ENCODE results near the gene FAM20A.

The FAM20A gene

DNA sequence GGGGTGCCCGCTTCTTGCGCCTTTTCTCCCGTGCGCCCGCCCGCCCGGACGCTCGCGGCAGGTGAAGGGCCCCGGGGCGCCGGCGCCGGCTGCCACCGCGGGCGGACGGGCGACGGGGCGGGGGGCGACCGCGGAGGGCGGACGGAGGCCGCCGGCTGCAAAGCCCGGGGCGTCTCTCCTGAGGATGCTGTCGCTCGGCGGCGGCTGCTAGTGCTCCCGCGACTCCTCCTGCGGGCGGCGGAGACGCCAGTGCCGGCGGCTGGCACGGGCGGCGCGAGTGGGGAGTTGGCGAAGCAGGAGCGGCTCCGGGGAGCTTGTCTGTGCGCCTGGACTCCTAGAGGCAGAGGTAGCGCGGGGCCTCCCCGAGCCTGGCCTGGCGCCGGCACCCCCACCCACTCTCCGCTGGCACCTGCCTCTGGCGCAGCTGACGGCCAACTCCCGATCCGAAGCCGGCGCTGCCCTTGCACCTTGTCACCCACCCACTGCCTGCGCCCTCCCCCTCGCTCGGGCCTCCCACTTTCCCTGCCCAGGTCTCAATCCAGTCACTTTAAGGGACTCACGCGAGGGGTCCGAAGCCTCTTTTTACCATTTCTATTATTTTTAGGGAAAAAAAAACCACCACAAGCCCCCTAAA lies at the start of gene FAM20A:
FAM20A (minus strand) TSS at position 437 of the 634 bp plus-strand sequence. CDS start 701 bp downstream, outside the sequence.
- Mint-ChIP-seq H3K27ac (no peak within 1 kb of the TSS), H3K4me1 (peaks cover 6% of the 10 kb centered on the region), H3K9me3 (no peaks in the 10 kb centered on the region), H3K36me3 (no peaks in the 10 kb centered on the region), H3K4me3 (peak within 1 kb of the TSS; percentile 55)
- DNase-seq (ENCODE audit: low spot score in 2 of 2), result no peak
- peak; percentile 25 for ATAC-seq

DNA sequence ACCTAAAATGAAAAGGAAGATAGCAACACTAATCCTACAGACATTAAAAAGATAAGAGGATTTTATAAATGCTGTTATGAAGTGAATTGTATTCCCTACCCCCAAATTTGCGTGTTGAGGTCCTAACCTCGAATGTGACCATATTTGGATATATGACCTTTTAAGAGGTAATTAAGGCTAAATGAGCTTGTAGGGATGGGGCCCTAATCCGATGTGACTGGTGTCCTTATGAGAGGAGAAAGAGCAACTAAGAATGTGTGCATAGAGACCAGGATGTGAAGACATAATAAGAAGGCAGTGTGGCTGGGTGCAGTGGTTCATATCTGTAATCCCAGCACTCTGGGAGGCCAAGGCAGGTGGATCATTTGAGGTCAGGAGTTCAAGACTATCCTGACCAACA lies 48.2 kb upstream of the FAM20A start:
- DNase-seq (ENCODE audit: low spot score in 2 of 2), result no peak
- Mint-ChIP-seq H3K9me3 (peaks cover 7% of the 10 kb centered on the region), H3K36me3 (no peaks in the 10 kb centered on the region)

DNA sequence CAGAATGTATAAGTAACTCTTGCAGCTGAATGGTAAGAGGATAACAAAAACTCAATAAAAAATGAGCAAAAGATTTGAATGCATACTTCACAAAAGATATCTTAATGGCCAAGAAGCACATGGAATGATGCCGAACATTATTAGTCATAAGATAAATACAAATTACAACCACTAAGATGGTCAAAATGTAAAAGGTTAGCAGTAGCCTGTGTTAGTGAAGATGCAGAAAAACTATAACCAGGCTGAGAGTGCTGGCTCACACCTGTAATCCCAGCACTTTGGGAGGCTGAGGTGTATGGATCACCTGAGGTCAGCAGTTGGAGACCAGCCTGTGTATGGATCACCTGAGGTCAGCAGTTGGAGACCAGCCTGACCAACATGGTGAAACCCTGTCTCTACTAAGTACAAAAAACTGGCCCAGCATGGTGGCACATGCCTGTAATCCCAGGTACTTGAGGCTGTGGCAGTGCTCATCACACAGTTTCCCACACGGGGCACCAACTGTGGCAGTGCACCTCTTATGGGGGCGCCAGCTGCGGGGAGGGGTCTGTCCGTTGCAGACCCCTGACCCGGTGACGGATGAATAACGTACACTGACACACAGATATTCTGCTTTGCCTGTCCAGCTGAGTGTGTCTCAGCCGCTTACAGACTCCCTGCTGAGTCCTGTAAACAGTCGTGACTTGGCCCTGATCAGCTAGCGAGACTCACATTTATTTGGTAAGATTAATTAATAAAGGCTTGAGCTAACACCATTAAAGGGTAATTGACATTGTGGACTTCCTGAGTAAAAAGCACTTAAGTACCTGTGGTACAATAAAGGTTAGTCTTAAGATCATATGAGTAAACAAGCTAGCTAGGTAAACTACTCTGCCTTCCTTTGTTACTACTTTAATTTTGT lies 45.7 kb upstream of the FAM20A start:
- no peaks in the 10 kb centered on the region for H3K36me3 Mint-ChIP-seq
- H3K27ac Mint-ChIP-seq, result no peak overlapping the region
- ATAC-seq (no peak), DNase-seq (ENCODE audit: low spot score in 2 of 2) (no peak)
- H3K4me3 Mint-ChIP-seq, result no peak overlapping the region
- no peaks in the 10 kb centered on the region for H3K4me1 Mint-ChIP-seq
- peaks cover 7% of the 10 kb centered on the region for H3K9me3 Mint-ChIP-seq

More for the DNA sequence above, 48.2 kb upstream of the FAM20A start:
- H3K4me3 Mint-ChIP-seq, result no peak overlapping the region
- H3K27ac Mint-ChIP-seq, result no peak overlapping the region
- no peak for ATAC-seq
- no peaks in the 10 kb centered on the region for H3K4me1 Mint-ChIP-seq

DNA sequence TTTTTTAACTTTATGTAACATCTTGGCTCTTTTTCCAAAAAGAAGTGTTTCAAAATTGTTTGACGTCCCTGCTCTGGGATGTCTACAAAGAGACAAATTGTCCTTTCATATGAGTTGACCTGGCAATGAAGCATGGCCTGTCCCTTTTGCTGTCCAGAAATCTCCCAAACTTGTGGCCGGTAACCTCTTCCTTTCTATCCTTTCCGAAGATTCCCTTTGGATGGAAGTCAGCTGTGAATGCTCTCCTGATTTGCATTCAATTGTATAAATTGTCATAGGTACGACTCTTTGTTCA lies 40.9 kb upstream of the FAM20A start:
- H3K4me3 Mint-ChIP-seq, result no peak overlapping the region
- H3K9me3 Mint-ChIP-seq, result no peaks in the 10 kb centered on the region
- no peaks in the 10 kb centered on the region for H3K4me1 Mint-ChIP-seq
- no peaks in the 10 kb centered on the region for H3K36me3 Mint-ChIP-seq
- no peak overlapping the region for H3K27ac Mint-ChIP-seq
- no peak for ATAC-seq
- no peak for DNase-seq (ENCODE audit: low spot score in 2 of 2)

DNA sequence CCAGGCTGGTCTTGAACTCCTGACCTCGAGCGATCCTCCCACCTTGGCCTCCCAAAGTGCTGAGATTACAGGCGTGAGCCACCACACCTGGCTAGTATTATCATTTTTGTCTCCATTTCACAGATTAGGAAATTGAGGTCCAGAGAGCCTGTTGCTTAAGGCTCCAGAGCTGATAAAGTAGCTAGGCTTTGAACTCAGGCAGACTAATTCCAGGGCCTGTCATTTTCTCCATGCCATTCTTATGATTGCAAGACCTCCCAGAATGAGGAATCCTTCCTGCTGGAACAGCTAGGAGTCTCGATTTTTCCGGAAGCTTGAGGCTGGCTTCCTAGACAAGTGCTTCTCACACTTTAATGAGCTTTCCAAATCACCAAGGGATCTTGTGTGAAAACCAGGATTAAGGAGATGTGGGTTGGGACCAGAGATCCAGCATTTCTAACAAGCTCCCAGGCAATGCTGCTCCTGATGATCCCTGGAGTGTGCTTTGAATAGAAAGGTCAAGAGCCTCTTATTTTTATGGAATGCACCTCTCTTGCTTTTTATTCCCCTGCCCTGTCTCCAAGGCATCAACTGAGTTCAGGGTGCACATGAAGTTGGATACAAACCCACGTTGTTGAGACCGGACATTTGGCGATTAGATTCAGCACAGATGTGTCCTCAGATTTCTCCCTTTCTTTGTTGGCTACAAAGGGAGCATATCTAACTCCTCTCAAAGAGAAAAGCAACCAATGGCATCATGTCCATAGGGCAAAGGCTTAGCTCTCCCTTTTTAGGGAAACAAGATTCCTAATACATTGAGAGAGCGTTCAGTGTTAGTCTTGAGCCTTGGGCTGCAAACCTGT lies 40.3 kb upstream of the FAM20A start:
- Mint-ChIP-seq H3K4me1 (no peaks in the 10 kb centered on the region), H3K36me3 (no peaks in the 10 kb centered on the region), H3K9me3 (no peaks in the 10 kb centered on the region), H3K27ac (no peak overlapping the region), H3K4me3 (no peak overlapping the region)
- ATAC-seq (no peak), DNase-seq (ENCODE audit: low spot score in 2 of 2) (no peak)

DNA sequence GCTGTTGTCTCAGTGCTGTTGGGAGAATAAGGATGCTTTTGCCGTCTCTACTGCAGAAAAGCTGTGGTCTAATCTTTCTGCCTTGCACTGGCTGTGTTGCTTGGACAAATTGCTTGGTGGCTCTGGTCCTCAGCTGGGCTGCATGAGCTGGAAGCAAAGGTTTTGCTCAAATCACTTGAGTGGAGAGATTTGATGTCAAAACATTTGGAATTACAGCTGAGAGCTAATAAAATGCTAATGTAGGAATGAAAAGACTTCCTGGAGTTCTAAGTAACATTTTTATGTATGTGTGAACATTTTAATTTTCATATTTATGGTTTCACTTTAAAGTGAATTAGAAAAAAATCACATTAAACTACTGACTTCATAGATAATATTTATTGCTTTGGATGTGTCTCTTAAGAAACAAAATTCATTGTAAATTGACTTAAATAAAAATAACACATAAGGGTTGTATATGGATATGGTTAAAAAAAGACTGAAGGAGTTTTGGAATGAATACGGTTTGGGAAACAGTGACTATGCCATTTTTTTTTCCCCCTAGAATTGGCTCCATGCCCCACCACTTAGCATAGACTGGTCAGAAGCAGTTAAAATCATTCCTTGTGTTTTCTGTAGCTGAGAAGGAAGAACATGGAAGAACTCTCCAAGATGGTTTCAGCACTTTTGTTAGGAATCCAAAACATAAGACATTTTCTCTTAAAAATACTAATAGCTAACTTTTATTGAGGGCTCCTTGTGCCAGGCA lies 39.2 kb upstream of the FAM20A start:
- Mint-ChIP-seq H3K9me3 (no peaks in the 10 kb centered on the region), H3K36me3 (no peaks in the 10 kb centered on the region), H3K4me1 (no peaks in the 10 kb centered on the region), H3K27ac (no peak overlapping the region), H3K4me3 (no peak overlapping the region)
- no peak for DNase-seq (ENCODE audit: low spot score in 2 of 2)
- no peak for ATAC-seq

DNA sequence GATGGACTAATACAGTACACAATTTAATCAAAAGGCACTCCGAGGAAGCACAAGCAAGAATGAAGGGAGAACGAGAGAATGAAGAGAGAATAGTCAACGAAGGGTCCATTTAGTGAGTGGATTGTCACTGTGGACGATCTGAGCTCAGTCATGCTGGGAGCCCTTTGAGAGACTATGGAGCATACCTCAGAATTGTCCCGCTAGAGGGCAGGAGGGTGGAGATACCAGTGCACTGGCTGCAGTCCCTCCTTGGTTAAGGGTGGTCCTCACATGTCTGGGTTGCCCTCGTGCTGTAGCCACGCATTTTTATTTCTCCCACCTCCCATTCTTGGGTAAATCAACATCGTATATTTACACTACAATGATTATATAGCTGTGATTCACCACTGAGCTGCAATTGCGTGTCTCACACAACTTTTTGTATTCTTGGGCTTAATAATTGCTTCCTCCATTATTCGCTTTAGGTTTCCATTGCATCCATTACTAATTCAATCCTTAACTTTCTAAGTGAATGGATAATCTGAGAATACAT lies 33.2 kb upstream of the FAM20A start:
- no peak for ATAC-seq
- Mint-ChIP-seq H3K36me3 (no peaks in the 10 kb centered on the region), H3K27ac (no peak overlapping the region), H3K4me3 (no peak overlapping the region), H3K9me3 (no peaks in the 10 kb centered on the region), H3K4me1 (no peaks in the 10 kb centered on the region)
- DNase-seq (ENCODE audit: low spot score in 2 of 2), result no peak

DNA sequence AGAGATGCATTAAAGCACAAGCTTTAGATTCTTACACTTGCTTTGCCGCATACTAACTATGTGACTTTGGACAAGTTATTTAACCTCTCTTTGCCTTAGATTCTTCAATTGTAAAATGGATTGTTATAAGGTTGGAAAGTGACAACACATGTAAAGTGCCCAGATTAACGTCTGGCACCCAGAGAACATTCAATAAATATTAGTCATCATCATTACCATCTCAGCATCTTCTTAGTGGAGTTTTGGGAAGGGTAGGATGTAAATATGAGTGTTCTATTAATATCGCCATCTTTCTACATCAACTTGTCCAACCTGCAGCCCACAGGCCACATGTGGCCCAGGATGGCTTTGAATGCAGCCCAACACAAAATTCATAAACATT lies 27.4 kb upstream of the FAM20A start:
- H3K36me3 Mint-ChIP-seq, result no peaks in the 10 kb centered on the region
- no peaks in the 10 kb centered on the region for H3K4me1 Mint-ChIP-seq
- no peak overlapping the region for H3K4me3 Mint-ChIP-seq
- no peaks in the 10 kb centered on the region for H3K9me3 Mint-ChIP-seq
- H3K27ac Mint-ChIP-seq, result no peak overlapping the region
- ATAC-seq (no peak), DNase-seq (ENCODE audit: low spot score in 2 of 2) (no peak)

DNA sequence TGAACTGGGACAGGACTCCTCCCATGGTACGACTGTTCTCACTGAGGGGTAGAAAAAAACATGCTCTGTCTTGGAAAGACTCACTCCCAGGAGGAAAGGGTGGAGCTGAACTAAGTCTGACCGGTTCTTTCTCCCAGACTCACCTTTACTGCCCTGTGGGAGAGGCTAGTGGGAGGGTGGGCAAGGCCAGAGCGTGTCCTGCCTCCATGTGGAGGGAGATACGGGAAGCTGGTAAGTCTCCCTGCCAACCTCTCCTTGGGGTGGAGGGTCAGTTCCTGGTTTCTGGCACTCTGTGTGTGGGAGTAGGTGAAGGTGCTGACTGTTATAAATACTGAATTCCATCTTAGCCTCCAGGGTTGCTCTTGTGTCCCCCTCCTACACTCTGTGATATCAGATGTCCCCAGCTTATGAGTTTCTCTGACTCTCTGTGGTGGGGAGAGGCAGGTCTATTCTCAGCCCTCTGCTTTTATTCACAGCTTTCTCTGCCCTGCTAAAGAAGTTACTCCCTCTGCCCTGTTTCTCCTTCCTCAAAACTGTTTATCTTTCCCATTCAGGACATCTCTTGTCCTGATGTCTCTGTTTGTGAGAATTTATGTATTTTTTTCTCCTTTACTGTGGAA lies 26.9 kb upstream of the FAM20A start:
- no peaks in the 10 kb centered on the region for H3K4me1 Mint-ChIP-seq
- H3K4me3 Mint-ChIP-seq, result no peak overlapping the region
- DNase-seq (ENCODE audit: low spot score in 2 of 2), result no peak
- ATAC-seq, result no peak
- no peaks in the 10 kb centered on the region for H3K36me3 Mint-ChIP-seq
- no peaks in the 10 kb centered on the region for H3K9me3 Mint-ChIP-seq
- H3K27ac Mint-ChIP-seq, result no peak overlapping the region

DNA sequence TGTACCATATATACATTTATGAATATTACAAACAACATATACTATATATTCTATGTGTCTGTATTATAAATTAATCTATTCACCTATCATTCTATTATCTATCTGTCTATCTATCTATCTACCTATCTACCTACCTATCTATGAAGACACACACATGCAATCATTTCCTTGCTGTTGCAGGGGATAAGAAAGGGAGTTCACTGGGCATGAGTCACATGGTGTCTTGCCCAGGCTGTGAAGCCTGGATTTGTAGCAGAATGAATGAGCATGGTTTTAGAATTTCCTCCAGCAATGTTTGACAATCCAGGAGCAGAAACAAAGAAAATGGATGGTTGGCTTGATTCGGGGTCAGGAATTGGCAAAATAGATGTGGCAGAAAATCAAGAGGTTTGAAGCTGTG lies 23.2 kb upstream of the FAM20A start:
- H3K4me3 Mint-ChIP-seq, result no peak overlapping the region
- no peak for ATAC-seq
- H3K36me3 Mint-ChIP-seq, result no peaks in the 10 kb centered on the region
- no peaks in the 10 kb centered on the region for H3K4me1 Mint-ChIP-seq
- no peaks in the 10 kb centered on the region for H3K9me3 Mint-ChIP-seq
- no peak for DNase-seq (ENCODE audit: low spot score in 2 of 2)
- no peak overlapping the region for H3K27ac Mint-ChIP-seq

DNA sequence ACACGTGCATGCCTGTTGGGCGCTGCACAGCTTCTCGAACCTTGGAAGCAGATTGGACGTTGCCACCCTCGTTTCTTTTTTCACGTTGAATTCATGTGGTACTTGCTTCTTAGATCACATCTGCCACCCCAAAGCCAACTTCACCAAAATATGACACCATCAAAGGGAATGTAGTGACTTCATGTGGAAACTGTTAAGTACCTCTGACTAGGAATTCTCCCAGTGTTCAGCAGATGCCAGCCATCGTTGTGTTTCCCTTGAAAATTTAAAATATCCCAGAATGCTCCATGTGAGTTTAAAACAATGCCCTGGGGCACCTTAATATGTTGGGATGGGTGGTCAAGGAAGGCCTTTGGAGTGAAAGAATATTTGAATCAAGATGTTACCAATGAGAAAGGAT lies 22.6 kb upstream of the FAM20A start:
- H3K4me1 Mint-ChIP-seq, result no peaks in the 10 kb centered on the region
- DNase-seq (ENCODE audit: low spot score in 2 of 2) (no peak), ATAC-seq (no peak)
- no peaks in the 10 kb centered on the region for H3K9me3 Mint-ChIP-seq
- H3K36me3 Mint-ChIP-seq, result no peaks in the 10 kb centered on the region
- no peak overlapping the region for H3K27ac Mint-ChIP-seq
- no peak overlapping the region for H3K4me3 Mint-ChIP-seq

DNA sequence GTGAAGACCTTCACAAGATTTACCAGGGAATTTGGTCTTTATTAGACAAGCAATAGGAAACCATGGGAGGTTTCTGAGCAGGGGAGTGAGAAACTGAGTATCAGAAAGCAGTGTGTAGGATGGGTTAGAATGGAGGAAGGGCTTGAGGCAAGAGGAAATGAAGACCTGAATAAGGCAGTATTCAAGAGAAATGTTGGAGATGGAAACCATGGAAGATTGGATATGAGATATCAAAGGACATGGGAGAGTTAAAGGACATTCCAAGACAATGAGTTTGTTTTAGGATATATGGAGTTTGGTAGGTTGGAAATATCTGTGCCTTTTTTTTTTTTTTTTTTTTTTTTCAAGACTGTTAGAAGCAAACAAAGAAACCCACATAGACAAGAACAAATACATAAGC lies 21.3 kb upstream of the FAM20A start:
- ATAC-seq (no peak), DNase-seq (ENCODE audit: low spot score in 2 of 2) (no peak)
- no peaks in the 10 kb centered on the region for H3K36me3 Mint-ChIP-seq
- no peaks in the 10 kb centered on the region for H3K9me3 Mint-ChIP-seq
- H3K27ac Mint-ChIP-seq, result no peak overlapping the region
- H3K4me1 Mint-ChIP-seq, result no peaks in the 10 kb centered on the region
- no peak overlapping the region for H3K4me3 Mint-ChIP-seq

DNA sequence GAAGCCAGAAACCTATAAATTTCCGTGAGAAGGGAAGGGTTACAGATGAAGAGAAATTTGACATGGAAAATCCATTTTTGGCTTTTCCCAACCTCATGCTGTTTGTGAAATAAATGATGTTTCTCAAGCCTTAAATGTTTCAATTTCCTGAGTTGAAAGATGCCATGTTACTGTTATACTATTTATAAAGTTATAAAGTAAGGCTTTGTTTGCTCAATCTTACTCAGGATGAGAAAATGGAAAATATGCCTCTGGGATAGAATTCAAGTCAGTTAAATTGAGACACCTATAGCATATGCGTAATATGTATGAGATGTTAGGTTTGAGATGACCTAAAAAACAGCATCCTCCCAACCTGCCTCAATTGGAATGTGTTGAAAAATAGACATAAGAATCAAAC lies 19.9 kb upstream of the FAM20A start:
- ATAC-seq (no peak), DNase-seq (ENCODE audit: low spot score in 2 of 2) (no peak)
- no peaks in the 10 kb centered on the region for H3K4me1 Mint-ChIP-seq
- H3K27ac Mint-ChIP-seq, result no peak overlapping the region
- H3K9me3 Mint-ChIP-seq, result no peaks in the 10 kb centered on the region
- H3K4me3 Mint-ChIP-seq, result no peak overlapping the region
- H3K36me3 Mint-ChIP-seq, result no peaks in the 10 kb centered on the region

DNA sequence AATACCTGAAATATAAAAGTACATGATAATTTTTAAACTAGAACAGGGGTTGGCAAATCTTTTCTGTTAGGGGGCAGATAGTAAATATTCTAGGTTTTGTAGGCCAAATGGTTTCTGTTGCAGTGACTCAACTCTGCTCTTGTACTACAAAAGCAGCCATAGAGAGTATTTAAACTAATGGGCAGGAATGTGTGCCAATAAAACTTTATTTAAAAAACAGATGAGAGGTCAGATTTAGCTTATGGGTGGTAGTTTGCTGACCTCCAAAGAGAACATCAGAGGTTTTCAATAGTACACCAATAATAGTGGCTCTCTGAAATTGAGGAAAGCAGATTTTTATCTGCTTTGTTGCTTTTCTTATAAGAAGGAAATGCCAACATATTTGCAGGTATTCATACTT lies 15.2 kb upstream of the FAM20A start:
- Mint-ChIP-seq H3K4me1 (no peaks in the 10 kb centered on the region), H3K36me3 (no peaks in the 10 kb centered on the region), H3K27ac (no peak overlapping the region), H3K4me3 (no peak overlapping the region), H3K9me3 (no peaks in the 10 kb centered on the region)
- no peak for DNase-seq (ENCODE audit: low spot score in 2 of 2)
- no peak for ATAC-seq

DNA sequence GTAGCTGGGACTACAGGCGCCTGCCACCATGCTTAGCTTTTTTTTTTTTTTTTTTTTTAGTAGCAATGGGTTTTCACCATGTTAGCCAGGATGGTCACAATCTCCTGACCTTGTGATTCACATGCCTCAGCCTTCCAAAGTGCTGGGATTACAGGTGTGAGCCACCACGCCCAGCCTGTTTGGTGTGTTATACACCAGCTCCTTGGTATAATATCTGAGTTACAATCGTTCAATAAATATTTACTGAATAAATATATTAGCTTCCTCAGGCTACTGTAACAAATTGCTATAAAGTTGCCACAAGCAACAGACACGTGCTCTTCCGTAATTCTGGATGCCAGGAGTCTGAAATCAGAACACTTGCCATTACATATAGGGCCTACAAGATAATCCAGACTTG lies 13.6 kb upstream of the FAM20A start:
- ATAC-seq, result no peak
- Mint-ChIP-seq H3K4me1 (no peaks in the 10 kb centered on the region), H3K4me3 (no peak overlapping the region), H3K9me3 (peaks cover 3% of the 10 kb centered on the region), H3K36me3 (no peaks in the 10 kb centered on the region), H3K27ac (no peak overlapping the region)
- no peak for DNase-seq (ENCODE audit: low spot score in 2 of 2)

Measured in stimulated activated effector memory CD8-positive, alpha-beta T cell treated with anti-CD3 and anti-CD28 coated beads, Interleukin-12 subunit alpha, Interleukin-12 subunit beta, amount 100 ng/mL, for 72 hours (primary cell).